Measurements from ENCODE around the gene AXL.
"Not testable (repeated sequence)": the region's sequence is repeated elsewhere in the genome, so short reads cannot be mapped to it uniquely, and the experiment has no call there.

The AXL gene

DNA sequence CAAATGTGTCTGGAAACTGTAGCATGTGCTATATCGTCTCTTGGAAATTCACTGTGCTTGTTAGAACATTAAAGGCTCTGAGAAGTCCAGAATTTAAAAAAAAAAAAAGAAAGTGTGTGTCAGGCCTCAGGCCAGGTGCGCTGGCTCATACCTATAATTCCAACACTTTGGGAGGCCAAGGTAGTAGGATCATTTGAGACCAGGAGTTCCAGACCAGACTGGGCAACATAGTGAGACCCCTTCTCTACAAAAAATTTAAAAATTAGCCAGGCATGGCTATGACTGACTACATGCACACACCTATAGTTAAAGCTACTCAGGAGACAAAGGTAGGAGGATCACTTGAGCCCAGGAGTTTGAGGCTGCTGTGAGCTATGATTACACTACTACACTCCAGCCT, 50.0 kb downstream of the AXL start:
- no peak for DNase-seq (ENCODE audit: extremely low read depth in 1 of 2, low read depth in 1 of 2)

GRCh38 chr19:41269571-41269970, 50.5 kb downstream of the AXL start:
- DNase-seq (ENCODE audit: extremely low read depth in 1 of 2, low read depth in 1 of 2), result no peak

DNA sequence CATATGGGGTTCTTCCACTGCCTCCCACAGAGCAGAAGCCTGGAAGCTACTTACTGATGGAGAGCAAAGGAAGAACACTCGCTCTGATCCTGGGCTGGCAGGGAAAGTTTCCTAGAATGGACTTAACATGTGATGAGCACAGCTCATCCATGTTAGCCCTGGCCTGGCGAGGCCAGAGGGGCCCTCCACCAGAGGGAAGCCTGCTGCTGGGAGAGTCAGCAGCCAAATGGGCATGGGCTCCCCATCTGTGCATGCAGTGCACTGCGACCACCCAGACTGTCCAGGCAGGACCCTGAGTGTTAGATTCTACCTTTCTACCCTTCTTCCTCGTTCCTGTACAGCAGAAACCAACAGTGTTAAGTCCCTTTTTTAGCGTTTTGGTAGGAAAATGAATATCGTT, 54.1 kb downstream of the AXL start:
- DNase-seq (ENCODE audit: extremely low read depth in 1 of 2, low read depth in 1 of 2), result no peak

DNA sequence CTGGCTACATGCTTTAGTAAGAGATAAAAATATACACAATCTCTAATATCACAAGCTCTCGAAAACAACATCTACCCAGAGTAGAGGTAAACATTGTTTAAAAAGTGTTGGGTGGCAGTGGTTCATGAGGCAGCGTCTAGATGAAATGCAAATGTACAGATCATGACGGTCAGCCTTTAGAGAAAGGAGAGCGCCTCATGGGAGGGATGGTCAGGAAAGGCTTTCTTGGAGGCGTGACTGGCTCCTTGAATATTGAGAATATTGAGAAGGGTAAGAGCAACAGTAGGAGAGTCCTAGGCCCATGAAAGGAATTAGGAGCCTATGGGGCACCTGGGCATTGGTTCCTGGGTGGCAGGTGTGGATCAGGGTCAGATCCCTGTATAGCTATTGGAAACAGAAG, 55.8 kb downstream of the AXL start:
- no peak for DNase-seq (ENCODE audit: extremely low read depth in 1 of 2, low read depth in 1 of 2)

- no peak for DNase-seq (ENCODE audit: extremely low read depth in 1 of 2, low read depth in 1 of 2)
Measured at GRCh38 chr19:41276231-41276630, 57.2 kb downstream of the AXL start.

GRCh38 chr19:41278478-41278877, 59.5 kb downstream of the AXL start:
- DNase-seq (ENCODE audit: extremely low read depth in 1 of 2, low read depth in 1 of 2), result no peak

- DNase-seq (ENCODE audit: extremely low read depth in 1 of 2, low read depth in 1 of 2), result no peak
Measured at GRCh38 chr19:41288673-41289530, 69.9 kb downstream of the AXL start.

- DNase-seq (ENCODE audit: extremely low read depth in 1 of 2, low read depth in 1 of 2), result not testable (repeated sequence)
Measured at GRCh38 chr19:41289814-41290213, 70.8 kb downstream of the AXL start.

DNA sequence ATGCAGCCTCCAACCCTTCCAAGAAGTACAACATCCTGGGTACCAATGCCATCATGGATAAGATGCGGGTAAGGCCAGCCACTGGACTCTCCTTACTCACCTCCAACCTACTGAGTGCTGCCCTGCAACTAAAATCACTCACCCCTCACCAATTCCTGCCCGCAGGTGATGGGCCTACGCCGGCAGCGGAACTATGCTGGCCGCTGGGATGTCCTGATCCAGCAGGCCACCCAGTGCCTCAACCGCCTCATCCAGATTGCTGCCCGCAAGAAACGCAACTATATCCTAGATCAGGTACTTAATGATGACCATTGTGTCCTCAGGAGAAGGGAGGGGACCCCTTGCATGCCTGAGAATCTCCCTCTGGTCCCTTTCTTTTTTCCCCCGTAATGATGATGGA, 75.4 kb downstream of the AXL start:
- no peak for DNase-seq (ENCODE audit: extremely low read depth in 1 of 2, low read depth in 1 of 2)

- DNase-seq (ENCODE audit: extremely low read depth in 1 of 2, low read depth in 1 of 2), result no peak
Measured at GRCh38 chr19:41295499-41295898, 76.5 kb downstream of the AXL start.

- DNase-seq (ENCODE audit: extremely low read depth in 1 of 2, low read depth in 1 of 2), result no peak
Measured at GRCh38 chr19:41296433-41296871, 77.4 kb downstream of the AXL start.

DNA sequence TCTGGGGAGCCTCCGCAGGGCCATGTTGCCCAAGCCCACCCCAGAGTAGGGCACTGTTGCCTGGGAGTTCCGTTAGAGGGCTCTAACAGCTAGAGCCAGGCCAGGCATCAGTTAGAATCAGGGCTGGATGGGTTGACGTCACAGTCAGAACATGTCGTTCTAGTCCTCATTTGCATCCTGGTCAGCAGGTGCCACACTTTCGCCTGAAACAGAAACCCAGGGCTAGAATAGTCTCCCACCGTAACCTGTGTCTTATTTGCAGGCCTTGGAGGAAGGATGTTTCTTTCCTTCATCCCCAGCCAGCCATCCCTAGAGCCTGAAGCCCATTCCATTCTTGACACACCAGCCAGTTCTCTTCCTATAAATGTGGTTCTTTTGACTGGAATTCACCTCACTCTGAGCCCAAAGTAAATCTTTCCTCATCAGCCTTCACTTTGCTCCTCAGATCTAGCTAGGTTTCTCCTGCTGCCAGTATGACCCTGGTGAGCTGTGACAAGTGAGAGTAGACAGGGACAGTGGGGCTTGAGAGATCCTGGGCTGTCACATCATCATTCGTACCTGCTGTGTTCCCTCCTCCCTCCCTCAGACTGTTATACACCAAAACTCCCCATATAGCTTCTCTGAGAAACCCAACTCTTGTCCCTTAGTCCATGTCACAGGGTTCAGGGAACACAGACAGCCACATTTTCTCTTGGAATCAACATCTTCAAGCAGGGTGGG, 78.8 kb downstream of the AXL start:
- no peak for DNase-seq (ENCODE audit: extremely low read depth in 1 of 2, low read depth in 1 of 2)

DNA sequence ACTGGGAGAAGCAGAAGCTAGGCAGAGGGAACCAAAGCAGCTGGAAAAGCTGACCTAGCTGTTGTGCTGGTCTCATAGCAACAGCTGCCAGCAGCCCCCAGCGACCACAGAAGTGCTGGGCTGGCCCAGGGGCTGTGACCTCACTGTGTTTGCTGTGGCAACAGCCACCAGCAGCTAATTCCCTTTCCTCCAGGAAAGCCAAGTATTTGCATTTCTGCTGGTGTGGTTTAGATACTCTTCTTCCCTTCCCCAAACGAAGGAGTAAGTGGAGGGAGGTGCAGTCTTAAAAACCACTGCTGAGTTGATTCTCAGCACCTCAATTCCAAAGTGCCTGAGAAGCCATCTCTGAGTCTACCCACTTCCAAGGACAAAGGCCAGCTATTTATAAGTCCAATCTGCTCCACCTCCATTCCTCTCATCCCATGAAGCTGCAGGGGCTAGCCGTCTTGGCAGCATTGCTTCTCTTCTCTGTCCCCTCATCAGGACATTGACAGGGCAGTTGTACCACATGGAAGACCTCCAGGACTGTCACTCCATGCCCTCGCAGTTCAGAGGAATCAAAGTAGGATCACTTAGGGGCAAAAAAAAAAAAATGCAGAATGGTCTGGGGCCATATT, 79.4 kb downstream of the AXL start:
- DNase-seq (ENCODE audit: extremely low read depth in 1 of 2, low read depth in 1 of 2), result peak in 1 of 2 donors; percentile 30

GRCh38 chr19:41299046-41299754, 80.2 kb downstream of the AXL start:
- DNase-seq (ENCODE audit: extremely low read depth in 1 of 2, low read depth in 1 of 2), result no peak

- DNase-seq (ENCODE audit: extremely low read depth in 1 of 2, low read depth in 1 of 2), result no peak
Measured at GRCh38 chr19:41299755-41300089, 80.7 kb downstream of the AXL start.

GRCh38 chr19:41300555-41300954, 81.5 kb downstream of the AXL start:
- DNase-seq (ENCODE audit: extremely low read depth in 1 of 2, low read depth in 1 of 2), result no peak

GRCh38 chr19:41302624-41303351, 83.8 kb downstream of the AXL start:
- peak; percentile 77 to 83 for DNase-seq (ENCODE audit: extremely low read depth in 1 of 2, low read depth in 1 of 2)

DNA sequence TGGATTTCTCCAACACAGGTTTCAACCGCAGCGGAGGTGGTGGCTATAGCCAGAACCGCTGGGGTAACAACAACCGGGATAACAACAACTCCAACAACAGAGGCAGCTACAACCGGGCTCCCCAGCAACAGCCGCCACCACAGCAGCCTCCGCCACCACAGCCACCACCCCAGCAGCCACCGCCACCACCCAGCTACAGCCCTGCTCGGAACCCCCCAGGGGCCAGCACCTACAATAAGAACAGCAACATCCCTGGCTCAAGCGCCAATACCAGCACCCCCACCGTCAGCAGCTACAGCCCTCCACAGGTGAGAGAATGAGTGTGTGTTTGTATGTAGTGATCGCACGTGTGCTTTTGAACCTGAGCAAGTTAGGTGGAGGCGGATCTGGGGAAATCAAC, 84.9 kb downstream of the AXL start:
- DNase-seq (ENCODE audit: extremely low read depth in 1 of 2, low read depth in 1 of 2), result no peak

GRCh38 chr19:41304706-41305483, 85.9 kb downstream of the AXL start:
- no peak for DNase-seq (ENCODE audit: extremely low read depth in 1 of 2, low read depth in 1 of 2)

Data from stimulated activated CD8-positive, alpha-beta memory T cell treated with anti-CD3 and anti-CD28 coated beads, Interleukin-7, amount 100 ng/mL, for 48 hours (primary cell).